NOMO-1 (cell line): ENCODE measurements around the gene CYS1.
"Not testable (repeated sequence)": the region's sequence is repeated elsewhere in the genome, so short reads cannot be mapped to it uniquely, and the experiment has no call there.

Source experiments
- DNase-seq, 2 experiments: peaks; one replicate each; lab custom pipeline; 2025; ENCODE audit not compliant: unreplicated experiment in 2 of 2; lab: John Stamatoyannopoulos, UW

The CYS1 gene

DNA sequence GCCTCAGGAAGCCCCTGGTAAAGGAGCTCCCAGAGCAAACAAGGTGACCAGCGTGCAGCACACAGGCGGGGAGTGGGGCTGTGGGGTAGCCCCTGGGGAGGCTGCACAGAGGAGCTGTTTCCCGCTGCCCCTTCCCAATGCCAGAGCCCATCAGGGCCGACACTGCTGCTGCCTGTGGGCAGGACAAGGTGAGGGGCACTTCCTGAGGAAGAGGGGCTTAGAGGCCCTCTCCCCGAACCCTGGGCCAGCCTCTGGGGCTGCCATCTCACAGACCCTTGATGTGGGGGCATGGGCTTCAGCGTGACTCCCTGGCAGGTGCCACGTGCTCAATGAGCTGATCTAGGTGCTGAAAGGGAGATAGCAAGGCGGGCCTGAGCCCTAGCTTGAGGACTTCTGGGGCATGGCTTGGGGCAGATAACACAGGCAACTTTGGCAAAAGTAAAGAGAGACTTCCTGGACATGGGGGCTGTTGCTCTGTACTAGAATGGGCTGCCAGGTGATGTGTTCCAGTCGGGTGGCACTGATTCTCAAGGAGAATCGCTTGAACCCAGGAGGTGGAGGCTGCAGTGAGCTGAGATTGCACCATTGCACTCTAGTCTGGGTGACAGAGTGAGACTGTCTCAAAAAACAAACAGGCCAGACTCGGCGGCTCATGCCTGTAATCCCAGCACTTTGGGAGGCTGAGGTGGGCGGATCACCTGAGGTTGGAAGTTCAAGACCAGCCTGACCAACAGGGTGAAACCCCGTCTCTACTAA lies 46.8 kb downstream of the CYS1 start:
- DNase-seq, result no peak

GRCh38 chr2:10032746-10033105 lies 47.5 kb downstream of the CYS1 start:
- no peak for DNase-seq

- no peak for DNase-seq
Measured at GRCh38 chr2:10031886-10032745, 48.1 kb downstream of the CYS1 start.

DNA sequence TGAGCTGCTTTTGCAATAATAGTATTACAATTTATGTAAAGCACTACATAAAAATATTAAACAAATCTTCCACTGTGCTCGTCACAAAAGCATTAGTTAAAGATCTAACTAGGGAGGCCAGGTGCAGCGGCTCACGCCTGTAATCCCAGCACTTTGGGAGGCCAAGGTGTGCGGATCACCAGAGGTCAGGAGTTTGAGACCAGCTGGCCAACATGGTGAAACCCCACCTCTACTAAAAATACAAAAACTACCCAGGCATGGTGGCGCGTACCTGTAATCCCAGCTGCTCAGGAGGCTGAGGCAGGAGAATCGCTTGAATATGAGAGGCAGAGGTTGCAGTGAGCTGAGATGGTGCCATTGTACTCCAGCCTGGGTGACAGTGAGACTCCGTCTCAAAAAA lies 49.4 kb downstream of the CYS1 start:
- DNase-seq, result not testable (repeated sequence)

DNA sequence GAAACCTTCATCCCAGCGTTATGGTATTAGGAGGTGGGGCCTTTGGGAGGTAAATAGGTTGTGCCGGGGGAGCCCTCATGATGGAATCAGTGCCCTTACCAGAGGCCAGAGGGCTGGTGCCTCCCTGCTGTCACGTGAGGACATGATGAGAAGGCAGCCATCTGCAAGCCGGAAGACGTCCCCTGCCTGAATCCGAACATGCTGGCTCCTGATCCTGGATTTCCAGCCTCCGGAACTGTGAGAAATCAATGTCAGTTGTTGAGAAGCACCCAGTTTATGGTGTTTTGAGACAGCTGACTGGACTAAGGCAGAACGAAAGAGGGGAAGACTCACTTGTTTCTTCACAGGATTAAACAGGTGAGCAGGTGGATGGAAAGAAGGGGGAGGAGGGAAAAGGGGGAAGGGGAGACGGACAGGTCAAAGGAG lies 49.9 kb downstream of the CYS1 start:
- peak; percentile 2 to 21 for DNase-seq

DNA sequence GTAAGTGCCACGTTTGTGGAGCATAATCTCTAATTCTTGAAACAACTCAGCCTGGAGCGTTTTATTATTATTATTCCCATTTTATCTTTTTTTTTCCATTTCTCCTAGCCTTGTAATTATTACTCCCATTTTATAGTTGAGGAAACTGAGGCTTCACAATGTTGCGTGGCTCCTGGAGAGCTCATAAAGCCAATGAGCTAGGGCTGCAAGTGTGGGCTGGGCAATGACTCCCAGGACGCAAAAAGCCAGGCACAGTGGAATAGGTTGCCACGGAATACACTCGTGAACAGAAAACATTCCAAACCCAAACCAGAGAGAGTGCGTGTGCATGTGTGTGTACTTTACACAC lies 50.4 kb downstream of the CYS1 start:
- no peak for DNase-seq

DNA sequence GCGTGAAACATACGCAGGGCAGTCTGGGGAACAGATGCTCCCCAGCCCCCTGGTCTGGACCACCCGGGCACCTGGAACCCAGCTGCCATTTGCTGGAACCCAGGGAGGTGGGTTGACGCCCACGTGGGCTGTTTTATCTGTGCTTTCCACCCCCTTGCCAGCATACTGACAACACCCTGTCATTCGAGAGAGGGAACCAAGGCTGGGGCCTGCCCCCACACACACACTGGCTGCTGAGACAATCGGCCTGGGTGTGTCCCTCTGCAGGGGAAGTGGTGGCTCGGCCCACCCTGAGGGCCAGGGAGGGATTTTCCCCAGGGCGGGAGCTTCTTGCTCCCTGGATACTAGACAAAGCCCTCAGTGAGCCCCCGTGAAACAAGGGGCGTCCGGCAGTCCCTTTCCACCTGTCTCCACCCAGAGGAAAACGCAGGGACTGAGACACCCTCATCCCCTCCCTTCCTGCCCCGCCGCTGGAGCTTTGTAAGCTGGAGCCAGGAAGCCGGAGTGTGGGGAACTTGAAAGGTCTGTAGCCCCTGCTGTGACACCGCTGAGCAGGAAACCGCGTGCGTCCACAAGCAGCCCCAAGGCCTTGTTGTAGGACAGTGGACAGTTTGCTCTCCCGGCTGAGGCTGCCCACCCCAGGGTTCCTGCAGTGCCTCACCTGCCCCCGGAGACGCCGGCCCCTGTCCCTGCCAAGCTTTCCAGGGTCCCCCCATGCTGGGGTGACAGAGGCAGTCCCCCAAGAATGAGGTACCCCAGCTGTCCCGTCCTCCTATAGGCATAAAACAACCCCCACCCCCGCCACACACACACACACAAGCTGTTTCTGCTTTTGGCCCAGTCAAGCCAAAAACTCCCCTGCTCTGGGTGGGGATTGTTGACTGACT lies 51.0 kb downstream of the CYS1 start:
- peak; percentile 84 to 89 for DNase-seq

GRCh38 chr2:10028407-10028987 lies 51.7 kb downstream of the CYS1 start:
- no peak for DNase-seq

- DNase-seq, result no peak
Measured at GRCh38 chr2:10027660-10028330, 52.4 kb downstream of the CYS1 start.

DNA sequence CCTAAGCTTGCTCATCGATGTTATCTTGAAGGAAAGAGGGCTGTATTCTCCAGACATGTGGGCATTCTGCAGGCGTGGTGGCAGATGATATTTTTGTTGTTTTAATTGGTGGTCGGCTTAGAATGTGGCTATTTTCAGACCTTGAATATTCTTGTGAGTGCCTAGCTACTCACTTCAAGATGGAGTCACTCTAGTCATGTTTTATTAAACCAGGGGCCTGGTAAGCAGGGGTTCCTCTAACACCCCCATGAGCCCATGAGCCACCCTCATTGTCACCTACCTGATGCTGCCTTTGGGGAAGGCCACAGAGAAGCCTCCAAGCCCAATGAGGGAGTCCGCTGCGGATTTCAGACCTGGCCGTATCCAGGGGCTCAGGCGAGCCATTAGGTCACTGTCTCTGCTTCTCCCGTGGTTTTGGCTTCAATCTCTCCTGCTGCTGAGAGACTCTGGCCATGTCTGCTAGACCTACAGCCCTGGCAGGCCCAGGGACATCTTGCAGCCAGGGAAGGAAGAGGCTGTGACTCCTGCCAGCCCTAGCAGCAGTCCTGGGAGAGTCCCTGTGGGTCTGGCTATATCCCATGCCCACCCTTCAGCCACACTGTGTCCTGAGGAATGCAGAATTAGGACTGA lies 53.2 kb downstream of the CYS1 start:
- no peak for DNase-seq

GRCh38 chr2:10022966-10023662 lies 57.1 kb downstream of the CYS1 start:
- DNase-seq, result no peak

- DNase-seq, result no peak
Measured at GRCh38 chr2:10022445-10022844, 57.8 kb downstream of the CYS1 start.

- no peak for DNase-seq
Measured at GRCh38 chr2:10022041-10022421, 58.2 kb downstream of the CYS1 start.

- peak; percentile 1 to 13 for DNase-seq
Measured at GRCh38 chr2:10019602-10020400, 60.4 kb downstream of the CYS1 start.

- DNase-seq, result peak; percentile 6 to 12
Measured at GRCh38 chr2:10019174-10019573, 61.0 kb downstream of the CYS1 start.

DNA sequence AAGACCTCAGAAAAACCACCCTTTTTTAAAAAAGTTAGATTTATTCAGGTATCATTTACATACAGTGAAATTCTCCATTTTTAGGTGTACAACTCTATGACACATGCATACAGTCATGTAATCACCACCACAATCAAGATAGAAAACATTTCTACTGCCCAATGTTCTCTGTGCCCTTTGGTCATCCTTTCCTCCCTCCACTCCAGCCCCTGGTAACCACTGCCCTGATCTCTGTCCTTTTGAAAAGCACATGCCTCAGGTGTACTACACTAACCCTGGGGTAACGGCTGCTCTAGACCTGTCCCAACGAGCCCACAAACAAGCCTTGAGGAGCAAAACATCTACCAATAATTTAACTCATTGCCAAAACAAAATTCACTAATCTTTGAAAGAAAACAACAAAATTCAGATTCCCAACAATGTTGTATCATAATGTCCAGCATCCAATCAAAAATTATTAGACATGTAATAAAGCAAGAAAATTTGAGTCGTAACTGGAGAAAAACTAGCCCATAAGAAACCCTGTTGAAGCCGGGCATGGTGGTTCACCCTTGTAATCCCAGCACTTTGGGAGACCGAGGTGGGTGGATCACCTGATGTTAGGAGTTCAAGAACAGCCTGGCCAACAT lies 62.8 kb downstream of the CYS1 start:
- DNase-seq, result no peak

- no peak for DNase-seq
Measured at GRCh38 chr2:10016802-10017258, 63.4 kb downstream of the CYS1 start.
